HG02938 (cell line): ENCODE data around the gene CTRB2.
"Not testable (repeated sequence)": the region's sequence is repeated elsewhere in the genome, so short reads cannot be mapped to it uniquely, and the experiment has no call there.

ENCODE experiments used
- ATAC-seq: cut with Tn5 transposase; IDR thresholded peaks from one replicate; pipeline ENCODE4 v1.9.1; 2021; ENCODE audit warnings: mild to moderate bottlenecking, moderate library complexity; ENCODE audit not compliant: unreplicated experiment

The CTRB2 gene

DNA sequence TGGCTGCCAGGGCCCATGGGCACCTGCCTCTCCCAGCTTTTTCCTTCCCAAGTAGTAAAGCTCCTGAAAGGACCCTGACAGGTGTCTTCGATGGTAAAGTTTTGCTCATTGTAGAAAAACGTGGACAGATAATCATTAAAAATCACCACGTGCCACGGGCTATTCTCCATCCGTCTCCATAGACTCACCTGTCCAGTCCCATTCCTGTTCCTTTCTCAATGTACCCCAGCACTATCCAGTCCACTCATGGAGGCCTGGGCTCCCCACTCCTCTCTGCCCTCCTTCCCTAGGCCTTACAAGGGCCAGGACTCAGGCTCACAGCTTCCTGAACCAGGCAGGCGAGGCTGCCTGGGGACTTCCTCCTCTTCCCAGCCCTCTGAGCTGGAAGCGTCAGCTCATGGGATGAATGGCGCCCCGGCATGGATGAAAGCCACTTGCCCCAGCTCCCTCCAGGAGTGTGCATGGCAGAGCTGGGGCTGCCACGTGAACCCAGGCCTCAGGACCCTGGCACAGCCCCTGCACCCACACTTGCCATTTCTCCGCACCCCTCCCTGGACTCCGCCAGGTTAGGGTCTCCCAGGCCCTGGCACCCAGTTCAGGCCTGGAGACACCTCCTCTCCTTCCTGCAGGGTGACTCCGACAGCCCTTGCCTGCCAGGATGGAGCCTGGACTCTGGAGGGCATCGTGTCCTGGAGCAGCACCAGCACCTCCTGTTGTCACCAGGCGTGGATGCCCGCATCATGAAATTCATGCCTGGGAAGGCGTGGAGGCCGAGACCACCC lies 20.6 kb upstream of the CTRB2 start:
- ATAC-seq: no peak

DNA sequence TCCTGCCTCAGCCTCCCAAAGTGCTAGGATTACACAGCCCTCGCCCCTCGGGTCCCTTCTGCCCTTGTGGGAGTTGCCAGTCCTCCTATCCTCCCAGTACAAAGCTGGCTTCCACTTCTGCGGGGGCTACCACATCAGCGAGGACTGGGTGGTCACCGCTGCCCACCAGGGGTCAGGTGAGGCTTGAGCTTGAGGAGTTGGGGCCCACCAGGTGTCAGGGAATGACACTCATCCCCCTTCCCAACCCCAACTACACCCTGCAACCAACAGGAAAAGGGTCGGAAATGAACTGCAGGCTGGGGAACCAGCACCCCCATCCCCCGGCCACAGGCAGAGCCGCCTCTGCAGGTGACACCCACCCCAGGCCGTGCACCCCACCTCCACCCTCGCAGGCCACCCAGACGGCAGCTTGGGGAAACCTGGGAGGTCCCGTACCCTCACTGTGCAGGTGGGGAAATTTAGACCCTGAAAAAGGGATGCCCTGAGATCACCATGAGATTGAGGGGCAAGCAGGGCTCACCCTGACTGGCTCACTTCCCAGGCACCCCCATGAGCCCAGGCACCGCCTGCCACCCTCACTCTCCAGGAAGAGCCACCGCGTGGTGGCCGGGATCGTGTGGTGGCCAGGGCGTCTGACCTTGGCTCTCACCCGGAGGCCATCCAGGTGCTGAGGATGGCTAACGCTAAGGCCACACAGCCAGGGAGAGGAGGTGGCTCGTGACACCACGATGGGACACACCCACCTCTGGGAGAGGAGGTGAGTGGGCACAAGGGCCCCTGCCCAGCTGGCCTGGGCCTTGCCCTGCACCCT lies 19.8 kb upstream of the CTRB2 start:
- no peak for ATAC-seq

DNA sequence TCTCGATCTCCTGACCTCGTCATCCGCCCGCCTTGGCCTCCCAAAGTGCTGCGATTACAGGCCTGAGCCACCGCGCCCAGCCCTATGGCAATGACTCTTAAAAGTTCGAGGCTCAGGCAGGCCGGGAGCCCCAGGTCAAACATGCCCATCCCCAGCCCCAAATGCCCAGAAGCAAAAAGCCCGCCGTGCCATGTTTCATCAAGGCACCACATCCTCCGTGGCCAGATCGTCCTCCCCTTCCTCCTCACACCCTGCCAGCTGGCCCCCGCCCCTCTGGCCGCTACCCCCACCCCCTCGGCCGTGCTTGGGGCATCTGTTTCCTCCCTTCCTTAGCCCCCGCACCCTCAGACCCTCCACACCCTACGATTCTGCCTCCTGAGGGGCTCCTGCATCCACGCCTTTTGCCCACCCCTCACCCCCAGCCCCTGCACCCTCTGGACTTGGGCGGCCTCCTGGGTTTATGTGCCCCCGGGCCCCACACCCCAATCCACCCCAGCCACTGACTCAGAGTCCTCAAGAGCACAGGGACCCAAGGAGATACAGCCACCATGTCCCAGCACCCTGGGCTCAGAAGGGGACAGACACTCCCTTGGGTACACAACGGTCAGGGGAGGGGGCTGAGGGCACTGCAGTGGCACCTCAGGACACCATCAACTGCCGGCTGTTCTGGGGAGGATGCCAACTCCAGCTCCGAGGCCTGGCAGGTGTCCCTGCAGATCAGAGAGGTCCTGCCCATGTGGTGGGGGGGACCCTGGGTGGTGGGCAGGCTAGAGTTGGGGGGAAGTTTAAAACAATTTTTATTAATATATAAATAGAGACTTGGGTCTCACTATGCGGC lies 18.9 kb upstream of the CTRB2 start:
- ATAC-seq: no peak

DNA sequence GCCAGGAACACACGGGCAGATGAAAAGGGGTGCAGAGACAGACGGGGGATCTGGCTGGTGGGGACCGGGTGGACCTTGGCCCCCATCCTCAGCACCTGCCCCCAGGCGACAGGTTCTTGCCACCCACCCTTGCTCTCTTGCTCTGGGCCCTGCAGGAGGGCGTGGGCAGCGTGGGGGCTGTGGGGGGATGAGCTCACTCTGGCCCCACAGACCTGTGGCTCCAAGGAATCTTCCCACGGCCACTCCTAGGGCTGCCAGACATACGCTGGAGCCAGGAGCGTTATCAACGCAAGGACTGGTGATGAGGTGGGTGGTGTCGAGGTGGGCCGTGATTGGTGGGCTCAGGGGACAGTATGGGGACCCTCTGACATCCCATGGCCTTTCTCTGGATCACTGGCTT lies 18.1 kb upstream of the CTRB2 start:
- no peak for ATAC-seq

DNA sequence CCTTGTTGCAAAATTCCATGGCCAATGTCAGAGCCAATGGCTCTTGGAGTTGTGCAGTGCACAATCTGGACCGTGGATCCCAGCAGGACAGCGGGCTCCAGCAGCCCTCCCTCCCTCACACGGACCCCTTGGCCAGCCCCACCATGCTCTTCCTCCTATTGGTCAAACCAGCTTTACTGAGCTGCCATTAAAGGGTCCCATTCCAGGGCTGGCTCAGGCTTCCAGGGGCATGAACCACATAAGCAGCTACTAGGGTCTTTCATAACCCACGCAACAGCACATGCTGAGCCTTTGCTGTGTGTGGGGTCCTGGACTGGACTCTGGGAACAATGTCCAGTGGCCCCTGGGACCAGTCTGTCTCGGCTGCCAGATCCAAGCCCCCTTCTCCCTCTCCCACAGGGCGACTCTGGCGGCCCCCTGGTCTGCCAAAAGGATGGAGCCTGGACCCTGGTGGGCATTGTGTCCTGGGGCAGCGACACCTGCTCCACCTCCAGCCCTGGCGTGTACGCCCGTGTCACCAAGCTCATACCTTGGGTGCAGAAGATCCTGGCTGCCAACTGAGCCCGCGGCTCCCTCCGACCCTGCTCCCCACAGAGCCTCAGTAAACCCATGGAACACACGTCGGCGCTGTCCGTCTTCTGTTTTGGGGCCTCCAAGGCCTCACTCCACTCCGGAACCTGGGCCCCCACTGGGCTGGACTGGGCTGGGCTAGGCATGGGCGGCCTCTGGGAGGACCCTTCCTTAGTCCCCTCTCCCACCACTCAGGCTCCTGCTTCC lies 17.5 kb upstream of the CTRB2 start:
- no peak for ATAC-seq

DNA sequence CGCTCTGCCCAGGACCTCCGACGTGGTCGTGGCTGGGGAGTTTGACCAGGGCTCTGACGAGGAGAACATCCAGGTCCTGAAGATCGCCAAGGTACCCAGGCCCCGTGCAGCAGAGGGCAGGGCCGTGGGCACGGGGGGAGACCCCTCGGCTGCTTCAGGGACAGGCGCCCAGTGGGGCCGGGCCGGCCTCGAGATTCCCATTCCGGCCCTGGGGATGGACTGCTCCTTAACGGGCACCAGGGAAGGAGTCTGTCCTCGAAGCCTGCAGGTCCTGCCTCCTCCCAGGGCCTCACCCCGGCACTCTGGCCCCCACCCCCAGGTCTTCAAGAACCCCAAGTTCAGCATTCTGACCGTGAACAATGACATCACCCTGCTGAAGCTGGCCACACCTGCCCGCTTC lies 16.2 kb upstream of the CTRB2 start:
- not testable (repeated sequence) for ATAC-seq

DNA sequence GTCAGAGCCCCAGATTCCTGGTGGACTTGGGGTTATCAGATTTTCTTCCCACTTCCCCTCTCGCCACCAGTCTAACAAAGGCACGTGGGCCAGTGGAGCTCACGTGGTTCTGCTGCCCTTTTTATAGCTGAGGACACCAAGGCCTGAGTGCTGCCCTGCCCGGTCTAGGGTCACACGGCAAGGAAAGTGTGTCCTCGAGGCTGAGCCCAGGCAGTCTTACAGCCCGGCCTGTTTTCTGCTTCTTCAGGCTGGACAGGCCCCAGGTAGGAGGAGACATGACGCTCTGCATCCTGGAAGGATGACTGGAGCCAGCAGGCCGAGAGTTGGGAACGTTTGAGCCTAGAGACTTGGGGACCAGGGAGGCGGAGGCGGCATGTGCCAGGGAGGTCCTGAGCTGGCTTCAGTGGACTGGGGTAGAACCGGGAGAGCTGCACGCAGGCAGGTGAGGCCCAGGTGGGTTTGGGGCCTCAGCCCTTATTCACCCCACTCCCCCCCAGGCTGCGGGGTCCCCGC lies 15.4 kb upstream of the CTRB2 start:
- ATAC-seq: no peak

DNA sequence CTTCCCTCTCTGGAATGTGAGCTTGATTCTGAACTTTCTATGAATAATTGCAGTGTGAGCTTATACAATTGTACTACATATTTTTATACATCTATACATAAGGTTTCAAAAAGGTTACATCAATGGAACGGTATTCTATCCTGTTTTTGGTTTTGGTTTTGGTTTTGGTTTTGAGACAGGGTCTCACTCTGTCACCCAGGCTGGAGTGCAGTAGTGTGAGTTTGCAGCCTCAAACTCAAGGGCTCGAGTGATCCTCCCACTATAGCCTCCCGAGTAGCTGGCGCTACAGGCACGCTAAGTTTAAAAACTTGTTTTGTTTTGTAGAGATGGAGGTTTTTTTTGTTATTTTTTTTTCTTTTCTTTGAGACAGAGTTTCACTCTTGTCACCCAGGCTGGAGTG lies 12.9 kb upstream of the CTRB2 start:
- no peak for ATAC-seq

DNA sequence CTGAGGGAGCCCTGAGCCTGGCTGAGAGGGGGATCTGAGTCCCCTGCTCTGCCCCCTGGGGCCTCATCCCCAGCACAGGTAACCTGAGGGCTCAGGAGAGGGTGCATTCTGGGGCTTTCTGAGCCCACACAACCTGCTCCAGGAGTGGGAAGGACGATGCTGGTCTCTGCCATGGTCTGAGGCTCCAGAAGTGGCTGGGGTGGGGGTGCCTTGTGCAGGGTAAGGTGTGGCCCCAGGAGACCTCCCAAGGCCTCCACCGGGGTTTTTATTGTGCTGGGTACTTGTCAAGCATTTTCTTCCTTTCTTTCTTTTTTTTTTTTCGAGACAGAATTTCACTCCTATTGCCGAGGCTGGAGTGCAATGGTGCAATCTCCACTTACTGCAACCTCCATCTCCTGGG lies 12.1 kb upstream of the CTRB2 start:
- no peak for ATAC-seq

DNA sequence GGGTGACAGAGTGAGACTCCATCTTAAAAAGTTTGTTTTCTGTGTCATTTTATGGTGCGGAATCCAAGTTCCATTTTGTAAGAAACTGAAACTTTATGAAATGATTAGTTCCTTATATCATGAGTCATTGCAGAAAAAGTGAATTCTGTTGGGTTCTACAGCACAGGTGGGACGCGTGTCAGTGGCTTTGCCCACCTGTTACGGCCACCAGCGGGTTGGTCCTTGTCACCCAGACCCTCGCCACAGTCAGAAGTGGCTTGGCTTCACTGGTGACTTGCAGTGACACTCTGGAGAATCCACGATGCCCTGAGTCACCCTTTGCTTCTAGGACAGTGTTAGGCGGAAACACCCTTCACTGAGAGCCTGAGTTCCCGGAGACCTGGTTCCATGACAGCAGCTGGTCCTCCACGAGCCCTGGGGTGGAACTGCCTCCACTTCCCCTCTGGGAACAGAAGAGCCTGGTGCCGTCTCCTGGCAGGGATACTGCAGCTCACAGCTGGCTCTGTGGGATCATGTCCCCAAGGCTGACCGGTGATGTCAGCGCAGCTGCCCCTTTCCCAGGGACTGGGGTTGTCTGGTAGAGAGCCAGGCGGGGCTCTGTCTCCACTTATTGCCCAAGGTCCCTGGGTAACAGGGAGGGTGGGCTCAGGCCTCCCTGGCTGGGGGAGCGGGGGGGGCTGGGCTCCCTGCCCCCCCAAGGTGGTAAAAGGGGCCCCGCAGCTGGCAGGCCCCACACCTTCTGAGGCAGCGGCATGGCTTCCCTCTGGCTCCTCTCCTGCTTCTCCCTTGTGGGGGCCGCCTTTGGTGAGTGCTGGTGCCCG lies 11.5 kb upstream of the CTRB2 start, which contains the start of gene CTRB1:
Gene CTRB1 (plus strand): TSS at position 733 of the 821 bp plus-strand sequence. CDS start 20 bp downstream, at position 753.
- peak; percentile 83 for ATAC-seq

DNA sequence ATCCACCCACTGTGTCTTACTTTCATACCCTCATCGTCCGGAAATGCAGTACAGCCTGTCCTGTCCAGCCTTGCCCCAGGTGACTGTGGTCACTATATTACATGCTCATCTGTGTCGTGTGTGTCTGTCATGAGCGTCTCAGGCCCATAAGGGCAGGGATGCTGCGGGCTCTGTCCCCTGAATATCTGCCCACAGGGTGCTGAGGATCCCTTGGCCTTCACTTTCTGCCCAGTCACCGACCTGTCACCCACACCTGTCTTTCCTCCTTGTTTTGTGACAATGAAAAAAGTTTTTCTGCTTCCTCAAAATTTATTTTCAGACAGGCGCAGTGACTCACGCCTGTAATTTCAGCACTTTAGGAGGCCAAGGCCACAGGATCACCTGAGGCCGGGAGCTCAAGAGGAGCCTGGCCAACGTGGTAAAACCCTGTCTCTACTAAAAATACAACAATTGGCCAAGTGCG lies 10.5 kb upstream of the CTRB2 start:
- no peak for ATAC-seq

DNA sequence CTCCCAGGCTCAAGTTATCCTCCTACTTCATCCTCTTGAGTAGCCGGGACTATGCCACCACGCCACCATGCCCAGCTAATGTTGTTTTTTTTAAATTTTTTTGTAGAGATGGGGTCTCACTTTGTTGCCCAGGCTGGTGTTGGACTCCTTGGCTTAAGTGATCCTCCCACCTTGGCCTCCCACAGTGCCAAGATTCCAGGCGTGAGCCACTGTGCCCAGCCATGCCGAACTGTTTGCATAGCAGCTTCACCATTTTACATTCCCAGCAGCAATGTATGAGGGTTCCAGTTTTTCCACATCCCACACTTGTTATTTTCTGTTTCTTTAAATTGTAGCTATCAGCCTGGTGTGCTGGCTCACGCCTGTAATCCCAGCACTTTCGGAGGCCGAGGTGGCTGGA lies 9.6 kb upstream of the CTRB2 start:
- ATAC-seq: no peak

DNA sequence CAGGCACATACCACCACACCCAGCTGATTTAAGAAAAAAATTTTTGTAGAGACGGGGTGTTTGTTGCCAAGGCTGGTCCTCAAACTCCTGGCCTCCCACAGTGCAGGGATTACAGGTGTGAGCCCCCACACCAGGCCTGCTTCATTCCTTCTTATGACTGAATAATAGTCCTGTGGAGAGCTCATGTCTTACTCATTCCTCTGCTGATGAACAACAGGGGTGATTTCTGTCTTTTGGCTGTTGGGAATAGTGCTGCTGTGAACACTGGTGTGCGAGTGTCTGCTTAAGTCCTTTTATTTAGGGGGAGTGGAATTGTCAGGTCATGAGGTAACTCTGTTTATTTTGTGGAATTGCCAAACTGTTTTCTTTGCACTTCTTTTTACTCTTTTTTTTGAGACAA lies 9.2 kb upstream of the CTRB2 start:
- no peak for ATAC-seq

DNA sequence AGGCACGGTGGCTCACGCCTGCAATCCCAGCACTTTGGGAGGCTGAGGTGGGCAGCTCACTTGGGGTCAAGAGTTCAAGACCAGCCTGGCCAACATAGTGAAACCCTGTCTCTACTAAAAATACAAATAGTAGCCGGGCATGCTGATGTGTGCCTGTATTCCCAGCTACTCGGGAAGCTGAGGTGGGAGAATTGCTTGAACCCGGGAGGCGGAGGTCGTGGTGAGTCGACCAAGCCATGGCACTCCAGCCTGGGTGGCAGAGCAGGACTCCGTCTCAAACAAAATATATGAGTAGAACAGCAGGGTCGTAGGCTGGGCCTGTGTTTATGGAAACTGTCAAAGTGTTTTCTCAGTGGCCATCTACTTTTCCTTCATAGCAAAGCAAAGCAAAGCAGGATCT lies 4.3 kb upstream of the CTRB2 start:
- not testable (repeated sequence) for ATAC-seq

DNA sequence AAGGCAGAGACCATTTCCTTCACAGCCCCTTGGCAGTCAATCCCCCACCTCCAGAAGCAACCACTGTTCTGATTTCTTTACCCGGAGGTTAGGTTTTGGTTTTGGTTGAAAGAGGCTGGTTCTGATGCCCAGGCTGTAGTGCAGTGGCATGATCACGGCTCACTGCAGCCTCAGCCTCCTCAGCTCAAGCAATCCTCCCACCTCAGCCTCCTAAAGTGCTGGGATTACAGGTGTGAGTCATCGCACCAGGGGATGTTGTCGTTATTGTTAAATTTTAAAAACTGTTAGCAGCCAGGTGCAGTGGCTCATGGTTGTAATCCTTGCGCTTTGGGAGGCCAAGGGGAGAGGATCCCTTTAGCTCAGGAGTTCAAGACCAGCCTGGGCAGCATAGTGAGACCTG lies 3.0 kb upstream of the CTRB2 start:
- no peak for ATAC-seq

DNA sequence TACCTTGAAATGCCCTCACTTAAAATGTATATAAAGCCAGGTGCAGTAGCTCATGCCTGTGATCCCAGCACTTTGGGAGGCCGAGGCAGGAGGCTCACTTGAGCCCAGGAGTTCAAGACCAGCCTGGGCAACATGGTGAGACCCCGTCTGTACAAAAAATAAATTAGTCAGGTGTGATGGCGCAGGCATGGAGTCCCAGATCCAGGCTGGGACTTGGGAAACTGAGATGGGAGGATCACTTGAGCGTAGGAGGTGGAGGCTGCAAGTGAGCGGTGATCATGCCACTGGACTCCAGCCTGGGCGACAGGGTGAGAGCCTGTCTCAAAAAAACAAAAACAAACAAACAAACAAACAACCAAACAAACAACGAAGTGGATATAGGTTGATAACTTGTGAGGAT lies 2.6 kb upstream of the CTRB2 start:
- ATAC-seq: not testable (repeated sequence)

DNA sequence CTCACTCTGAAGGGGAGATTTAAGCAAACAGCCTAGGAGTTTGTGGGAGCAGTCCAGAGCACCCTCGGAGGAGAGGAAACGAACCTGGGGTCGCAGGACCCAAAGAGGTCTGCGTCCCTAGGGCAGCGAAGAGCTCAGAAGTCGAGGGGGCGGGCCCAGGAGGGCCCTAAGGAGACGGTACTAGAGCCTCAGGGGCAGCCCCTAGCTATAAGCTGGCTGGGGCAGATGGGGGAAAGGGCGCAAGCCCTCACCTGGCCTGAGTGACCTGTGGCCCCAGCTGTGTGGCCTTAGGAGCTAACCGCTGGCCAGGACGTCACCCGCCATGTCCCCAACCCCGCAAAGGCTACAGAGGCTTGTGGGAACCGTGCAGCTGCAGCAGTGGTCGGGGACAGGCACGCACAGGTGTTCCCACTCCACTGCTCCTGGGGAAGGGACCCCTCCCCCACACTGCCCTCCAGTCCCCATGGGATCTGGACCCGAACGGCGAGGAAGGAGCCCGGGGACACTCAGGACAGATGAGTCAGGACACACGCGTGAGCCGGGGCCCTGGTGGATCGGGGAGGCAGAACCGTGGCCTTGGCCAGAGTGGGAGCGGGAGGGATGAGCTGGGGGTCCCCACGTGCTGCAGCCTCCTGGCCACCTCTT lies 2.0 kb upstream of the CTRB2 start:
- no peak for ATAC-seq

DNA sequence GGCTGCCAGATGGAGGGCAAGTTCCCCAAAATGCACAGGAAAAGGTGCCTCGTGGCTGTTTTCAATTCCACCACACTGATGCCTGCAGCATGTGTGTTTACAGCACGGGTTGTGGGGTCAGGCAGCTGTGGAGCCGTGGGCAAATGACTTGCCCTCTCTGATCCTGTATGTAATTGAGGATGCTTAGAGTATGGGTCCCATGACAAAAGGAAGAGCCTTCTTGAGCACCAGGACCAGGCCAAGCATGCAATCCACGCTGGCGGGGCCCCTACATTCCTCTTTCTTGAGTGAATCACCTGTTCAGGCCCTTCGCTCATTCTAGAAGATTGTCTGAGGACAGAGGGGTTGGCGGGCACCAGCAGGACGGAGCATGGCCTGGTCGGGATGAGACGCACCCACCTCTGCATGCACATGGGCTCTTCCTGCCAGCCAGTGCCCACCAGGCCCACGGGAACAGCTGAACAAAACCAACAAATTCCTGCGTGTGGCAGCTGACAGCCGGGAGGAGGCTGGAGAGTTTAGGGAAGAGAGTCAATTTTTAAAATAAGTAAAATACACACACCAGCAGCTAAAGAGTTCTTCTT lies 1.4 kb upstream of the CTRB2 start:
- ATAC-seq: no peak

DNA sequence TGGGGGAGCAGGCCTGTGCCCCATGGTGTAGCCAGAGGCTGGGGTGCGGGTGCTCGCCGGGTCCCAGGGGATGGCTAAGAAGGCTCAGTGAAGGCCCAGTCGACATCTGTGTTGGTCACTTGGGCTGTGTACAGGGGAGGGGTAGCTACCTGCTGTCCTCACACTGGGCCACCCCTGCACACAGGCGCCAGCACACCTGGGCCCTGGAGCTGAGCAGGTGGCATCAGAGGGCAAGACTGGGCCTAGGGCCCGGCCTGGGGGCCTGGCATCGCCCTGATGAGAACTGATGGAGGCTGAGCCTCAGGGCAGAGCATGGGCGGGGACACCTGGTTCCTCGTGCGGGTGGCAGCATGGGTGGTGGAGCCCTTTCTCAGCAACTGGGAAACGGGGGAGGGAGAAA lies 870 bp upstream of the CTRB2 start:
- ATAC-seq: no peak
